ENCODE results near the gene ZNF613. TPM values are rescaled to one million over a fixed set of nuclear protein-coding genes. Genes with fewer than 3 reads are reported as not detected.

Gene ZNF613
- total RNA-seq, 1 experiment from 2014 or later, result 2.2 TPM

- H3K4me3 Mint-ChIP-seq (ENCODE audit: unreplicated experiment), result no peak overlapping the region
- H3K4me3 ChIP-seq (ENCODE audit: low read depth, low read length), result no peak overlapping the region
- CTCF ChIA-PET, result no interaction called here
Measured at GRCh38 chr19:51901860-51902259, 25.4 kb upstream of the ZNF613 start.

GRCh38 chr19:51903192-51903591, 24.1 kb upstream of the ZNF613 start:
- Mint-ChIP-seq H3K27me3 (ENCODE audit: insufficient read depth, unreplicated experiment) (no peaks in the 10 kb centered on the region), H3K27ac (ENCODE audit: unreplicated experiment) (no peak overlapping the region), H3K9me3 (ENCODE audit: unreplicated experiment) (peaks cover 67% of the 10 kb centered on the region), H3K36me3 (ENCODE audit: insufficient read depth, unreplicated experiment) (peaks cover 14% of the 10 kb centered on the region), H3K4me1 (ENCODE audit: low read depth, unreplicated experiment) (peaks cover 7% of the 10 kb centered on the region), H3K4me3 (ENCODE audit: unreplicated experiment) (no peak overlapping the region)
- BruUV-seq (replicated peaks), result no TSS peak
- ChIA-PET CTCF (no interaction called here), POLR2A (interaction anchor here (0.6 kb wide), 1 partner anchor 30 kb away, joined by 4 read pairs; no protein-coding TSS in a partner anchor)
- Histone ChIP-seq H3K4me1 (no peaks in the 10 kb centered on the region; the same call in 1 of the 2 replicates), H3K27me3 (replicated peaks; ENCODE audit: control insufficient read depth, insufficient read depth, low read length) (no peaks in the 10 kb centered on the region), H3K4me3 (ENCODE audit: low read depth, low read length) (no peak overlapping the region), H3K9me3 (peaks cover 78% of the 10 kb centered on the region), H3K36me3 (ENCODE audit: control insufficient read depth, insufficient read depth, low read length) (no peaks in the 10 kb centered on the region; the same call in 1 of the 2 replicates)
- DNase-seq, result no peak
- no peak for TF ChIP-seq CTCF (IDR thresholded peaks at IDR 0.05; ENCODE audit: insufficient read depth in 1 of 2, low read depth in 1 of 2, low read length in 1 of 2, severe bottlenecking in 1 of 2, unreplicated experiment in 1 of 2)
- intact Hi-C loops (cut with micrococcal nuclease; ENCODE audit: unreplicated experiment), result no loop called here

More at GRCh38 chr19:51901860-51902259, 25.4 kb upstream of the ZNF613 start:
- TF ChIP-seq CTCF (IDR thresholded peaks at IDR 0.05; ENCODE audit: insufficient read depth in 1 of 2, low read depth in 1 of 2, low read length in 1 of 2, severe bottlenecking in 1 of 2, unreplicated experiment in 1 of 2), result no peak
- DNase-seq, result no peak
- BruUV-seq (replicated peaks), result no TSS peak
- POLR2A ChIA-PET, result no interaction called here
- H3K27ac Mint-ChIP-seq (ENCODE audit: unreplicated experiment), result no peak overlapping the region
- intact Hi-C loops (cut with micrococcal nuclease; ENCODE audit: unreplicated experiment), result no loop called here
- peaks cover 16% of the 10 kb centered on the region for H3K36me3 Mint-ChIP-seq (ENCODE audit: insufficient read depth, unreplicated experiment)
- peaks cover 57% of the 10 kb centered on the region for H3K9me3 Mint-ChIP-seq (ENCODE audit: unreplicated experiment)
- no peaks in the 10 kb centered on the region; the same call in 1 of the 2 replicates for H3K4me1 ChIP-seq
- peaks cover 7% of the 10 kb centered on the region for H3K4me1 Mint-ChIP-seq (ENCODE audit: low read depth, unreplicated experiment)
- no peaks in the 10 kb centered on the region; the same call in 1 of the 2 replicates for H3K36me3 ChIP-seq (ENCODE audit: control insufficient read depth, insufficient read depth, low read length)
- H3K27me3 ChIP-seq (replicated peaks; ENCODE audit: control insufficient read depth, insufficient read depth, low read length), result no peaks in the 10 kb centered on the region
- peaks cover 80% of the 10 kb centered on the region for H3K9me3 ChIP-seq
- no peaks in the 10 kb centered on the region for H3K27me3 Mint-ChIP-seq (ENCODE audit: insufficient read depth, unreplicated experiment)

- ChIA-PET POLR2A (no interaction called here), CTCF (no interaction called here)
- Histone ChIP-seq H3K9me3 (peaks cover 64% of the 10 kb centered on the region), H3K27me3 (replicated peaks; ENCODE audit: control insufficient read depth, insufficient read depth, low read length) (no peaks in the 10 kb centered on the region), H3K4me1 (no peaks in the 10 kb centered on the region; the same call in 1 of the 2 replicates), H3K36me3 (ENCODE audit: control insufficient read depth, insufficient read depth, low read length) (no peaks in the 10 kb centered on the region), H3K4me3 (ENCODE audit: low read depth, low read length) (peak within 1 kb of the TSS; percentile 45)
- Mint-ChIP-seq H3K4me3 (ENCODE audit: unreplicated experiment) (peak within 1 kb of the TSS; percentile 88), H3K27ac (ENCODE audit: unreplicated experiment) (peak within 1 kb of the TSS; percentile 96), H3K36me3 (ENCODE audit: insufficient read depth, unreplicated experiment) (peaks cover 14% of the 10 kb centered on the region), H3K4me1 (ENCODE audit: low read depth, unreplicated experiment) (peaks cover 7% of the 10 kb centered on the region), H3K9me3 (ENCODE audit: unreplicated experiment) (peaks cover 75% of the 10 kb centered on the region), H3K27me3 (ENCODE audit: insufficient read depth, unreplicated experiment) (no peaks in the 10 kb centered on the region)
- no peak for TF ChIP-seq CTCF (IDR thresholded peaks at IDR 0.05; ENCODE audit: insufficient read depth in 1 of 2, low read depth in 1 of 2, low read length in 1 of 2, severe bottlenecking in 1 of 2, unreplicated experiment in 1 of 2)
- intact Hi-C loops (cut with micrococcal nuclease; ENCODE audit: unreplicated experiment), result loop anchor here (2.0 kb wide), 2 partner anchors 16 to 22 kb away; partner anchors contain the start of gene ZNF613
- no TSS peak for BruUV-seq (replicated peaks)
- peak; percentile 79 to 80 for DNase-seq
Measured at GRCh38 chr19:51904331-51905165, 22.7 kb upstream of the ZNF613 start, which contains the start of gene ZNF649. ZNF649 (minus strand) TSS chr19:51905017; CDS start chr19:51900107, 4,910 bp downstream.

Measured in Caco-2 (cell line).